CD14-positive monocyte (primary cell): ENCODE results near the gene APOL6. TPM values are rescaled to one million over a fixed set of nuclear protein-coding genes. Genes with fewer than 3 reads are reported as not detected.

Experiments
- DNase-seq, 3 donors: peaks; one replicate each; pipeline ENCODE4 v3.0.0-alpha.2; 2011 to 2022
- H2AFZ ChIP-seq: 2 replicates; pipeline ENCODE4 v1.6.0; 2012; ENCODE audit warnings: mild to moderate bottlenecking, low read depth, low read length, inconsistent platforms; ENCODE audit not compliant: insufficient read depth, poor library complexity, severe bottlenecking
- H3K27ac ChIP-seq, 2 donors: 1 replicate in 1 of 2; 2 replicates in 1 of 2; pipeline ENCODE4 v1.5.1; 2012 to 2013; ENCODE audit warnings: low read length in 2 of 2, control low read depth in 1 of 2, inconsistent platforms in 1 of 2, low read depth in 1 of 2, mild to moderate bottlenecking in 1 of 2
- H3K27me3 ChIP-seq, 2 donors: one replicate each; pipeline versions ENCODE4 v1.6.0 to v1.6.1; 2011 to 2013; ENCODE audit warnings: low read length in 2 of 2; ENCODE audit not compliant: control insufficient read depth in 2 of 2, insufficient read depth in 2 of 2
- H3K36me3 ChIP-seq, 2 donors: replicated peaks in 1 of 2; 1 replicate in 1 of 2; 2 replicates in 1 of 2; pipeline versions ENCODE4 v1.5.1 to v1.6.1; 2012 to 2013; ENCODE audit warnings: low read length in 2 of 2, control low read depth in 1 of 2, inconsistent platforms in 1 of 2, mild to moderate bottlenecking in 1 of 2; ENCODE audit not compliant: insufficient read depth in 2 of 2, control insufficient read depth in 1 of 2
- H3K4me1 ChIP-seq, 2 donors: 1 replicate in 1 of 2; 2 replicates in 1 of 2; pipeline versions ENCODE4 v1.5.1 to v1.6.1; 2012 to 2013; ENCODE audit warnings: low read length in 2 of 2, control low read depth in 1 of 2, inconsistent platforms in 1 of 2, mild to moderate bottlenecking in 1 of 2, moderate library complexity in 1 of 2; ENCODE audit not compliant: insufficient read depth in 2 of 2, control insufficient read depth in 1 of 2
- H3K4me2 ChIP-seq: replicated peaks from 2 replicates; pipeline ENCODE3; 2012; ENCODE audit warnings: low read length, moderate library complexity, mild to moderate bottlenecking; ENCODE audit not compliant: poor library complexity, severe bottlenecking; ENCODE audit errors: extremely low read depth
- H3K4me3 ChIP-seq, 3 experiments: fragments of 200-600 bp in 1 of 3; sonication (generic) in 1 of 3; replicated peaks in 1 of 3; 1 replicate in 2 of 3; 2 replicates in 1 of 3; pipeline ENCODE4 v1.5.1; 2011 to 2013; ENCODE audit warnings: low read length in 3 of 3, mild to moderate bottlenecking in 3 of 3, control low read depth in 2 of 3, low read depth in 2 of 3, inconsistent platforms in 1 of 3, moderate library complexity in 1 of 3
- H3K79me2 ChIP-seq: 2 replicates; pipeline ENCODE4 v1.6.0; 2012; ENCODE audit warnings: mild to moderate bottlenecking, control low read depth, inconsistent platforms, low read length, moderate library complexity; ENCODE audit not compliant: insufficient read depth
- H3K9ac ChIP-seq: 2 replicates; pipeline ENCODE4 v1.6.0; 2017; ENCODE audit warnings: low read length, mild to moderate bottlenecking; ENCODE audit not compliant: insufficient read depth, poor library complexity, severe bottlenecking
- H3K9me3 ChIP-seq, 2 donors: replicated peaks in 1 of 2; 1 replicate in 1 of 2; 2 replicates in 1 of 2; pipeline versions ENCODE4 v1.5.1 to v1.6.1; 2012 to 2013; ENCODE audit warnings: low read length in 2 of 2, control low read depth in 1 of 2; ENCODE audit not compliant: control insufficient read depth in 1 of 2, insufficient read depth in 1 of 2
- H4K20me1 ChIP-seq: 2 replicates; pipeline ENCODE4 v1.6.0; 2012; ENCODE audit warnings: mild to moderate bottlenecking, low read length, control low read depth, moderate library complexity; ENCODE audit not compliant: insufficient read depth
- H3K27ac Mint-ChIP-seq, 7 donors: one replicate each; pipeline ENCODE4 v1.8.0; 2020; ENCODE audit warnings: mild to moderate bottlenecking in 7 of 7, mixed read lengths in 7 of 7, moderate library complexity in 6 of 7, inconsistent platforms in 2 of 7
- H3K27me3 Mint-ChIP-seq, 3 donors: one replicate each; pipeline ENCODE4 v1.8.0; 2021 to 2022; ENCODE audit warnings: low read depth in 3 of 3, mild to moderate bottlenecking in 3 of 3, mixed read lengths in 3 of 3, moderate library complexity in 3 of 3, inconsistent platforms in 1 of 3
- H3K36me3 Mint-ChIP-seq, 2 donors: one replicate each; pipeline ENCODE4 v1.8.0; 2020; ENCODE audit warnings: mixed read lengths in 2 of 2, inconsistent platforms in 1 of 2, mild to moderate bottlenecking in 1 of 2
- H3K4me1 Mint-ChIP-seq: one replicate; pipeline ENCODE4 v1.8.0; 2020; ENCODE audit warnings: mild to moderate bottlenecking, mixed read lengths
- H3K4me3 Mint-ChIP-seq, 2 donors: one replicate each; pipeline ENCODE4 v1.8.0; 2020; ENCODE audit warnings: mild to moderate bottlenecking in 2 of 2, mixed read lengths in 2 of 2, moderate library complexity in 1 of 2
- H3K9me3 Mint-ChIP-seq, 7 donors: one replicate each; pipeline ENCODE4 v1.8.0; 2020 to 2022; ENCODE audit warnings: mixed read lengths in 7 of 7, mild to moderate bottlenecking in 6 of 7, moderate library complexity in 6 of 7, inconsistent platforms in 2 of 7
- CTCF ChIP-seq: fragments of 200-600 bp; IDR thresholded peaks from one replicate; pipeline ENCODE4 v1.8.0; 2022; ENCODE audit warnings: antibody characterized with exemption, mild to moderate bottlenecking
- WGBS: methylation state at CpG from one replicate; pipeline ENCODE4 v1.1.5; 2013; ENCODE audit warnings: missing lambda C conversion rate; ENCODE audit not compliant: insufficient coverage; 5-methylcytosine and 5-hydroxymethylcytosine counted together
- intact Hi-C, 2 donors: fragments of 100-400 bp; cut with micrococcal nuclease; formaldehyde crosslinking; loops; one replicate each; pipeline versions ENCODE4 v1.15.0 to v1.15.1; 2023
- polyA plus RNA-seq, 3 donors: library from polyadenylated mRNA; depleted of rRNA in 1 of 3; unstranded in 2 of 3; stranded (reverse) in 1 of 3; fragments of 300-500 nt in 2 of 3; fragments of >200 nt in 1 of 3; fragmentation: Illumina TruSeq in 2 of 3; gene quantifications; 1 replicate in 2 of 3; 2 replicates in 1 of 3; pipeline ENCODE4 v1.2.3, GENCODE V29; 2012 to 2021

The APOL6 gene
- polyA plus RNA-seq, 3 donors = 7.6 to 13.6 (median 9.1) TPM

GRCh38 chr22:35642305-35642741 is 5.9 kb upstream of the APOL6 start:
- H4K20me1 ChIP-seq = no peaks in the 10 kb centered on the region
- H3K9ac ChIP-seq = no peak overlapping the region
- H3K4me2 ChIP-seq = no peak overlapping the region
- H3K27me3 Mint-ChIP-seq = peaks cover 2 to 3% (median 3%) of the 10 kb centered on the region in 3 donors
- H3K79me2 ChIP-seq = no peaks in the 10 kb centered on the region
- H2AFZ ChIP-seq = no peak overlapping the region
- no peaks in the 10 kb centered on the region for H3K36me3 Mint-ChIP-seq
- WGBS = 100% methylated on average over 2 of the region's 2 CpGs
- no peaks in the 10 kb centered on the region for H3K27me3 ChIP-seq
- H3K27ac Mint-ChIP-seq = no peak overlapping the region
- intact Hi-C loops = no loop called here
- no peak for DNase-seq
- H3K36me3 ChIP-seq = no peaks in the 10 kb centered on the region
- no peak overlapping the region for H3K27ac ChIP-seq
- no peak overlapping the region for H3K4me3 Mint-ChIP-seq
- peaks cover 10 to 12% of the 10 kb centered on the region in 2 donors for H3K4me1 ChIP-seq
- peaks cover 13% of the 10 kb centered on the region for H3K4me1 Mint-ChIP-seq
- H3K9me3 Mint-ChIP-seq = peaks cover 0 to 2% (median 0%) of the 10 kb centered on the region in 7 donors
- no peak for TF ChIP-seq CTCF
- H3K4me3 ChIP-seq = no peak overlapping the region
- H3K9me3 ChIP-seq = no peaks in the 10 kb centered on the region

- no peak overlapping the region for H2AFZ ChIP-seq
- H3K4me3 ChIP-seq = no peak overlapping the region
- no peaks in the 10 kb centered on the region for H4K20me1 ChIP-seq
- H3K9me3 Mint-ChIP-seq = peaks cover 0 to 2% (median 0%) of the 10 kb centered on the region in 7 donors
- H3K27ac Mint-ChIP-seq = no peak overlapping the region
- H3K9ac ChIP-seq = no peak overlapping the region
- no peak overlapping the region for H3K4me3 Mint-ChIP-seq
- no peak for DNase-seq
- H3K27me3 Mint-ChIP-seq = peaks cover 0 to 3% (median 3%) of the 10 kb centered on the region in 3 donors
- no peaks in the 10 kb centered on the region for H3K27me3 ChIP-seq
- H3K27ac ChIP-seq = no peak overlapping the region
- peaks cover 21% of the 10 kb centered on the region for H3K4me1 Mint-ChIP-seq
- no peak for TF ChIP-seq CTCF
- peaks cover 19 to 23% of the 10 kb centered on the region in 2 donors for H3K4me1 ChIP-seq
- intact Hi-C loops = no loop called here
- H3K79me2 ChIP-seq = peaks cover 10% of the 10 kb centered on the region
- H3K36me3 Mint-ChIP-seq = no peaks in the 10 kb centered on the region
- H3K36me3 ChIP-seq = no peaks in the 10 kb centered on the region
- H3K9me3 ChIP-seq = no peaks in the 10 kb centered on the region
- H3K4me2 ChIP-seq = no peak overlapping the region
- WGBS = 92% methylated on average over 1 of the region's 1 CpG
Observed at GRCh38 chr22:35643991-35644390, 4.3 kb upstream of the APOL6 start.
